IMR-90 (cell line): ENCODE data around the gene RRAGD.

Experiments
- BHLHE40 ChIP-seq: fragments of 150-350 bp; IDR thresholded peaks from 2 replicates; pipeline ENCODE4 v1.6.1; 2016; ENCODE audit warnings: mild to moderate bottlenecking, low read depth, low read length
- ELK1 ChIP-seq: fragments of 150-350 bp; IDR thresholded peaks from 2 replicates; pipeline ENCODE4 v1.6.1; 2016; ENCODE audit warnings: low read depth, mild to moderate bottlenecking, low read length, moderate library complexity, borderline replicate concordance
- MAFK ChIP-seq: IDR thresholded peaks from 2 replicates; pipeline ENCODE4 v1.6.1; 2012; ENCODE audit warnings: low read depth, low read length, improper control_type of control experiment
- MAZ ChIP-seq: IDR thresholded peaks from 2 replicates; pipeline ENCODE4 v1.6.1; 2012; ENCODE audit warnings: low read depth, mild to moderate bottlenecking, low read length, improper control_type of control experiment, moderate library complexity, borderline replicate concordance
- MXI1 ChIP-seq: IDR thresholded peaks from 2 replicates; pipeline ENCODE4 v1.6.1; 2012; ENCODE audit warnings: low read depth, mild to moderate bottlenecking, low read length, moderate library complexity, borderline replicate concordance
- NFE2L2 ChIP-seq: fragments of 150-350 bp; IDR thresholded peaks from 2 replicates; pipeline ENCODE4 v1.6.1; 2016; ENCODE audit warnings: low read depth, mild to moderate bottlenecking, low read length
- POLR2A ChIP-seq: IDR thresholded peaks from 2 replicates; pipeline ENCODE4 v1.6.1; 2012; ENCODE audit warnings: mild to moderate bottlenecking, low read depth, low read length
- RCOR1 ChIP-seq: IDR thresholded peaks from 2 replicates; pipeline ENCODE4 v1.6.1; 2012; ENCODE audit warnings: mild to moderate bottlenecking, low read length, improper control_type of control experiment; ENCODE audit not compliant: insufficient replicate concordance
- RFX5 ChIP-seq: IDR thresholded peaks from 2 replicates; pipeline ENCODE4 v1.8.0; 2012; ENCODE audit warnings: low read depth, mild to moderate bottlenecking, low read length, moderate library complexity
- TF ChIP-seq, protein P1 (sequence below): conservative IDR thresholded peaks from 2 replicates; pipeline ENCODE4 v1.5.1; 2012; ENCODE audit warnings: mild to moderate bottlenecking, low read depth, low read length, improper control_type of control experiment

DNA sequence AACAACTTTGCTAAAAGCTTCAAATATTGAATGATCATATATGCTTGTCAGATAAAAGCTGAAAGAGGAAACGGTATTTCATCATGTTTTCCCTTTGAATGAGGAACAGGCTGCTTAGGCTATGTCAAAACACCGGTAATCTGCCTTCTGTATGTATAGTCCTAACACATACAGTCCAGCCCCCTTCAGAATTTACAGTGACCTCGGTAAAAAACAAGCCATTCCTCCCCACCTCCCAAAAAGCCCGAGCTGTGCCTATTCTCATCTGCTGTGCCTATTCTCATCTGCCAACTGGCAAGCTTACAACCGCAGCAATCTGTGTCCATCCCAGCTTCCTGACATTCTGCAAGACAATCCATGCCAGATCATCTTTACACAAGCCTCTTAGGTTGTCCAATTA lies 32.8 kb downstream of the RRAGD start:
- TF ChIP-seq, protein P1, sequence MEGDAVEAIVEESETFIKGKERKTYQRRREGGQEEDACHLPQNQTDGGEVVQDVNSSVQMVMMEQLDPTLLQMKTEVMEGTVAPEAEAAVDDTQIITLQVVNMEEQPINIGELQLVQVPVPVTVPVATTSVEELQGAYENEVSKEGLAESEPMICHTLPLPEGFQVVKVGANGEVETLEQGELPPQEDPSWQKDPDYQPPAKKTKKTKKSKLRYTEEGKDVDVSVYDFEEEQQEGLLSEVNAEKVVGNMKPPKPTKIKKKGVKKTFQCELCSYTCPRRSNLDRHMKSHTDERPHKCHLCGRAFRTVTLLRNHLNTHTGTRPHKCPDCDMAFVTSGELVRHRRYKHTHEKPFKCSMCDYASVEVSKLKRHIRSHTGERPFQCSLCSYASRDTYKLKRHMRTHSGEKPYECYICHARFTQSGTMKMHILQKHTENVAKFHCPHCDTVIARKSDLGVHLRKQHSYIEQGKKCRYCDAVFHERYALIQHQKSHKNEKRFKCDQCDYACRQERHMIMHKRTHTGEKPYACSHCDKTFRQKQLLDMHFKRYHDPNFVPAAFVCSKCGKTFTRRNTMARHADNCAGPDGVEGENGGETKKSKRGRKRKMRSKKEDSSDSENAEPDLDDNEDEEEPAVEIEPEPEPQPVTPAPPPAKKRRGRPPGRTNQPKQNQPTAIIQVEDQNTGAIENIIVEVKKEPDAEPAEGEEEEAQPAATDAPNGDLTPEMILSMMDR, result no peak
- TF ChIP-seq MAZ (no peak), MAFK (no peak), POLR2A (no peak), RFX5 (no peak), MXI1 (no peak), BHLHE40 (no peak), NFE2L2 (no peak), RCOR1 (no peak), ELK1 (no peak)
